Measurements from ENCODE around the gene ZNF747.

ZNF747 gene

DNA sequence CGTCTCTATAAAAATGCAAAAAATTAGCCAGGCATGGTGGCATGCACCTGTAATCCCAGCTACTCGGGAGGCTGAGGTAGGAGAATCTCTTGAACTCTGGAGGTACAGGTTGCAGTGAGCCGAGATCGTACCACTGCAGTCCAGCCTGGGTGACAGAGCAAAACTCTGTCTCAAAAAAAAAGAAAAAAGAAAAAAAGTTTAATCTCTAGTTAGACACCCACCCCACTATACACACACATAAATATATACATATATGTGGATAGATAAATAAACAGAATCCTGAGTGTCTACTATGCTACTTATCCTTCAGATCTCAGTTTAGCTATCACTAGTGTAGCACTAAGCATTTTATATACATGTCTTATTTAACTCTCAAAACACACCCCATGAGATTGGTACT, 43.4 kb downstream of the ZNF747 start:
- no peak for DNase-seq (ENCODE audit: low spot score)
- ChIA-PET POLR2A (ENCODE audit: low non-redundant PET) (no interaction called here), CTCF (interaction anchor here (0.6 to 1.1 kb wide), 2 partner anchors 21 to 44 kb away, joined by 5 to 9 read pairs; no protein-coding TSS in a partner anchor)
- TF ChIP-seq, protein P1, sequence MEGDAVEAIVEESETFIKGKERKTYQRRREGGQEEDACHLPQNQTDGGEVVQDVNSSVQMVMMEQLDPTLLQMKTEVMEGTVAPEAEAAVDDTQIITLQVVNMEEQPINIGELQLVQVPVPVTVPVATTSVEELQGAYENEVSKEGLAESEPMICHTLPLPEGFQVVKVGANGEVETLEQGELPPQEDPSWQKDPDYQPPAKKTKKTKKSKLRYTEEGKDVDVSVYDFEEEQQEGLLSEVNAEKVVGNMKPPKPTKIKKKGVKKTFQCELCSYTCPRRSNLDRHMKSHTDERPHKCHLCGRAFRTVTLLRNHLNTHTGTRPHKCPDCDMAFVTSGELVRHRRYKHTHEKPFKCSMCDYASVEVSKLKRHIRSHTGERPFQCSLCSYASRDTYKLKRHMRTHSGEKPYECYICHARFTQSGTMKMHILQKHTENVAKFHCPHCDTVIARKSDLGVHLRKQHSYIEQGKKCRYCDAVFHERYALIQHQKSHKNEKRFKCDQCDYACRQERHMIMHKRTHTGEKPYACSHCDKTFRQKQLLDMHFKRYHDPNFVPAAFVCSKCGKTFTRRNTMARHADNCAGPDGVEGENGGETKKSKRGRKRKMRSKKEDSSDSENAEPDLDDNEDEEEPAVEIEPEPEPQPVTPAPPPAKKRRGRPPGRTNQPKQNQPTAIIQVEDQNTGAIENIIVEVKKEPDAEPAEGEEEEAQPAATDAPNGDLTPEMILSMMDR (conservative IDR thresholded peaks at IDR 0.05; ENCODE audit: low read depth) = no peak
- peak overlapping the region; percentile 80; the same call in 1 of the 2 replicates for H3K27ac ChIP-seq

DNA sequence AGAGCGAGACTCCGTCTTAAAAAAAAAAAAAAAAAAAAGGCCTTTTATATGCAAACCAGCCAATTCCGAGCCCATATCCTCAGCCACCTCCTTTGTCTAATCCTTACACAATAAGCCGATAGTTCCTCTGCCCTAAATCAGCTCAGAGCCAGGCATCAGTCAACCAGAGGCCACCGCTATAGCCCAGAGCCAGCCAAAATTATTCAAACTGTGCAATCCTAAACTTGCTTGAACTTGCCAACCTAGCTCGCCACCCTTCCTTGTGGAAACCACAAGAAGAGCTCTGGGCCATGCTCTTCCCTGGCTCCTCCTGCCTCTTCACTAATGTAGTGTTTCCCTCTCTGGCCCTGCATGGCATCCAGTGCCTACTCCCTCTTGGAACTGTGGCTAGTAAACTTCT, 44.4 kb downstream of the ZNF747 start:
- POLR2A ChIA-PET (ENCODE audit: low non-redundant PET) = interaction anchor here (0.7 kb wide), 1 partner anchor 26 kb away, joined by 11 read pairs; no protein-coding TSS in a partner anchor
- CTCF ChIA-PET = interaction anchor here (1.1 kb wide), 1 partner anchor 45 kb away, joined by 9 read pairs; no protein-coding TSS in a partner anchor
- DNase-seq (ENCODE audit: low spot score) = peak; percentile 88
- TF ChIP-seq, protein P1 (conservative IDR thresholded peaks at IDR 0.05; ENCODE audit: low read depth) = no peak
- H3K27ac ChIP-seq = peak overlapping the region; percentile 80

DNA sequence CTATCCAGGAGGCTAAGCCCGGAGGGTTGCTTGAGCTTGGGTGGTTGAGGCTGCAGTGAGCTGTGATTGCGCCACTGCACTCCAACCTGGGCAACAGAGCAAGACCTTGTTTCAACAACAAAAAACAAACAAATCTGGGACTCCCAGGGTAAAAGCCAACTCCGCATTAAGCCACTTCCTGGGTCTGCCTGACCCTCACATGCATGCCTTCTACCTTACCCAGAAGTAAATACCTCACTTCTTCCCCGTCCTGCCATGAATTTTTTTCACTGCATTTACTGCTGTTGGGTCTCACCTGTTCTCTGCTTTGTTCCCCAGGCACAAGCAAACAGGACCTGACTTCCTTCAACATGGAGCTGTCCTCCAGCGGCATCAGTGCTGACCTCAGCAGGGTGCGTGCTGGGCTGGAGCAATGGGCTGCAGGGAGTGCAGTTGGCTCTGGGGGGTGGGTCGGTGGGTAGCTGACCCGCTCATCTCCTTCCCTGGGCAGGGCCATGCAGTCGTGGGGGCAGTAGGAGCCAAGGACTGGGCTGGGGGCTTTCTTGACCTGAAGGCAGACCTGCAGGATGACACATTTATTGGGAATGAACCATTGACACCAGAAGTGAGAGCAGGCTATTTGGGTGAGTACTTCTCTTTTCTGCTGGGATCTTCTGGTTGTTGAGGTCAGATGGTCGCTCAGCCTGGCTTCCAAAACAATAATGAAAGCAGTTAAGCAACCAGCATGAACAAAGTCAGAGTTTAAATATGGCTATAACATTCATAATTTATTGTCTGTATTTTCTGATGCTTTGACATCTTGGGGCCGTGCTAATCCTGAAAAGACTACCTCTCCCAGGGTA, 45.7 kb downstream of the ZNF747 start:
- ChIA-PET POLR2A (ENCODE audit: low non-redundant PET) (no interaction called here), CTCF (interaction anchor here (0.6 kb wide), 1 partner anchor 397 kb away, joined by 5 read pairs; no protein-coding TSS in a partner anchor)
- DNase-seq (ENCODE audit: low spot score) = no peak
- H3K27ac ChIP-seq = peak overlapping the region; percentile 80
- TF ChIP-seq, protein P1 (conservative IDR thresholded peaks at IDR 0.05; ENCODE audit: low read depth) = no peak

DNA sequence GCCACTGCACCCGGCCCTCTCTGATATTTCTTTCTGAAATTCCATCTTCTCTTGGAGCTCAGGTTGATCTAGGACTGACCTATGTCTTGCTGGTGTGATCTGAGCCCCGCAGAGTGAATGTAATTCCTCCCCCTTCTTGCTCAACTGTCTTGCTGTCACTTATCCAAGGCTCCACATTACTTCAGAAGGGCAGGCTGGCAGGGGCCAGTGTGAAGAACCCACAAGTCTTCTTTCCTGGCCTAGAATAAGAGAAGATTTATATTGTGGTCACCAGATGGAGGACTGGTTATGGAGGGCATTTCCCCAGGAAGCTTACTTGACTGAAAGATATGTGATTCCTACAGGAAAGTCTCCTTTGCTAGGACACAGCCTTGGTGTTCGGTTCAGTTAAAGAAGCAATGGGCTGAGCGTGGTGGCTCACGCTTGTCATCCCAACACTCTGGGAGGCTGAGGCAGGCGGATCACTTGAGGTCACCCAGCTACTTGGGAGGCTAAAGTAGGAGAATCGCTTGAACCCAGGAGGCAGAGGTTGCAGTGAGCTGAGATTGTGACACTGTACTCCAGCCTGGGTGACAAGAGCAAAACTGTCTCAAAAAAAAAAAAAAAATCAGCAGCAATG, 48.7 kb downstream of the ZNF747 start:
- DNase-seq (ENCODE audit: low spot score) = no peak
- CTCF ChIA-PET = interaction anchor here (0.6 kb wide), 1 partner anchor 468 kb away, joined by 4 read pairs; no protein-coding TSS in a partner anchor
- POLR2A ChIA-PET (ENCODE audit: low non-redundant PET) = no interaction called here
- no peak overlapping the region for H3K27ac ChIP-seq
- TF ChIP-seq, protein P1 (conservative IDR thresholded peaks at IDR 0.05; ENCODE audit: low read depth) = no peak

DNA sequence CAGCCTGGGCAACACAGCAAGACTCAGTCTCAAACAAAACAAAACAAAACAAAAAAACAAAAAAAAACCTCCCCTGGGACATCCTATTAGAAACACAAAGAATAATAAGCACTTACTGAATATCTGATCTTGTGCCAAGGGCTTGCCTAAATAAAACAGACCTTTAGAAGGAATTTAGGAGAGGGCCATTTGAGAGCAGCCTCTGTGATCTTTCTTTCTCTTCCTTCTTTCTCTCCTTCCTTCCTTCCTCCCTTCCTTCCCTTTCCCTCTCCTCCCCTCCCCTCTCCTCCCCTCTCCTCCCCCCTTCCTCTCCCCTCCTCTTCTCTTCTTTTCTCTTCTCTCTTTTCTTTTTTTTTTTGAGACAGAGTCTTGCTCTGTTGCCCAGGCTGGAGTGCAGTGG, 49.8 kb downstream of the ZNF747 start:
- DNase-seq (ENCODE audit: low spot score) = no peak
- POLR2A ChIA-PET (ENCODE audit: low non-redundant PET) = no interaction called here
- TF ChIP-seq, protein P1 (conservative IDR thresholded peaks at IDR 0.05; ENCODE audit: low read depth) = no peak

DNA sequence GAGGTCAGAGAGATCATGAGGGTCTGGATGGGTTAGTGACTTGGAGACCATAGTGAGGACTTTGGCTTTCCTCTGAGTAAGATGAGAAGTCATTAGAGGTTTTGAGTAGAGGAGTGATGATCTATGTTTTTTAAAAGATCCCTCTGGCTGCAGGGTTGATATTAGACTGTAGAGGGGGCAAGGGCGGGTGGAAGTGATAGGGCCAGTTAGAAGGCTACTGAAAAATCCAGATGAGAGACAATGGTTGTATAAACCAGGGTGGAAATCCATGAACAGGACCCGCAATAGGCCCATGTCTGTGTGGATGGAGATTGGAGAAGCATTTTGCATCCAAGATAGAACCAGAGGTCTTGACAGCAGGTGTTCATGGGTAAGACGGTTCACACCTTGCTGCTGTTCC, 52.3 kb downstream of the ZNF747 start:
- DNase-seq (ENCODE audit: low spot score) = no peak
- TF ChIP-seq, protein P1 (conservative IDR thresholded peaks at IDR 0.05; ENCODE audit: low read depth) = no peak; the same call in 1 of the 2 replicates
- ChIA-PET CTCF (interaction anchor here (0.9 kb wide), 1 partner anchor 33 kb away, joined by 3 read pairs; no protein-coding TSS in a partner anchor), POLR2A (ENCODE audit: low non-redundant PET) (no interaction called here)
- no peak overlapping the region for H3K27ac ChIP-seq

More for the DNA sequence above, 49.8 kb downstream of the ZNF747 start:
- H3K27ac ChIP-seq = no peak overlapping the region
- CTCF ChIA-PET = no interaction called here

Measured in RWPE1 (cell line).